ENCODE results near the gene SNX30.

SNX30 gene

DNA sequence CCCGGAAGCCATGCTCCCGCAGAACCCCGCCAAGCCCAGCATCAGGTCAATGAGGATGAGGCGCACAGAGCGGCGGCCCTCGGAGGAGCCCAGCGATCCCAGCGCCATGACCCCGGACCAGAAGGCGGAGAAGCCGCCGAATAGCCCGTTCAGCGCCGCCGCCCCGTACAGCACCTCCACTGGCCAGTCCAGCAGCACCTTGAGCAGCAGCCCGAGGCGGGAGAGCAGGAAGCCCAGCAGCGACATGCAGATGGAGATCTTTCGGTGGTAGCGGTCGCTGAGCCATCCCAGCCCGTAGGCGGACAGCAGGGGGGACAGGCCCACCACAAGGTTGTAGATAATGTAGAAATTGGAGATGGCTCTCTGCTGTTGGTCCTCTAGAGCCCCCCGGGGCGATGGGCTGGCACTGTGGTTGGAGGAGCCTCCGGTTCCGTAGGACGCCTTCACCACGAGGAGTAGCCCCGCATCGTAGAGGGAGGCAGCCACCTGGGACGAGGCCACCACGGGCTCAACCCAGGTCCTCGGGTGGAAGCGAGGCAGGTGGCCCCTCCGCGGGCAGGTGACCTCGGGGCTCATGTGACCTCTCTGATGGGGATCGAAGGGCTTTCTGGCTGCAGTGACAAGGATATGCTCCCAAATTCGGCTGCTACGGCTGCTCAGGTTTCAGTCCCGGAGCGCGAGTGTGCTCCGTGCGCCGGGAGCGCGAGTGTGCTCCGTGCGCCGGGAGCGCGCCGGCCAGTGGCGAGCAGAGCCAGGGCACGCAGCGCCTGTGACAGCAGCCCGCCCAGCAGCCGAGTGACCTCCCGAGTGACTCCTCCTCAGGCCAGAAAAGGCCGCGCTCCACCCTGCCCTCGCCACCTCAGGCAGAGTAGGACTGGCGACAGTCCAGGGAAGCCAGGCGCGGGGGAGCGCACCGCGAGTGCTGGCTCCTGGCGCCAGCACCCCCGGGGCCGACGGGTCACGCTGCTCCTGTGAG lies 139.8 kb downstream of the SNX30 start, which contains the start of gene SLC46A2:
TSS of gene SLC46A2 (minus strand) at position 771 of the 976 bp plus-strand sequence. CDS start at position 576, 195 bp downstream.
- no peak for DNase-seq

DNA sequence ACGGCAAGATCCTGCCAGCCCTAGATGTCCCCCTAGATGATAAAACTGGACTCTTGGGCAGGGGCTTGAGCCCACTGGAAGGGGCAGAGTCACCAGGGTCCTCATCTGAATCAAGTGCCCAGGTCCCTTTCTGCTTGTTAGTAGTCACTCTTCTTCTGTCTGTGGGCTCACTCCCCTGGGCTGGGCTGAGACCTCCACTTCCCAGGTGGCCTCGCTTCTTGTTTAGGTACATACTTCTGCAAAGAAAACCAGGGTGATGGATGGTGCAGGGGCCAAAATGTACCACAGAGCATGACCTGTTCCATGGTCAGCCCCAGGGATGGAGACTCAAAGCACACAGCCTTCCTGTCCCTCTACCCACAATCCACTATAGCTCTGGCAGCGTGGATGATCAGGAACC lies 141.0 kb downstream of the SNX30 start:
- no peak for DNase-seq

DNA sequence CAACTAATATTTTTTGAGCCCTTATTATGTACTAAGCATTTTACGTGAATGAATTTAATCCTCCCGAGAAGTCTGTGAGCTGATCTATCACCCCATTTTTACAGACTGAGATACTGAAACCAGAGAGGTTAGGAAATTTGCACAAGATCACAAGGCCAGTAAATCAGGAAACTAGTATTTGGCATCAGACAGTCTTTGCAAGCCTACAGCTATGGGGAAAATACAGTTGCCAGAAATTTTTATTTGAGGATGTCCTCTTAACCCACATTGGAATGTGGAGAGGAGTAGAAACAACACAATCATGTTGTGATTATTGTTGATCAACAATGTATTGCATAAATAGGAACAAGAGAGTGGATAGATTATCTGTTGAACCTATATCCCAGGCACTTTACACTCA lies 142.4 kb downstream of the SNX30 start:
- DNase-seq, result no peak

DNA sequence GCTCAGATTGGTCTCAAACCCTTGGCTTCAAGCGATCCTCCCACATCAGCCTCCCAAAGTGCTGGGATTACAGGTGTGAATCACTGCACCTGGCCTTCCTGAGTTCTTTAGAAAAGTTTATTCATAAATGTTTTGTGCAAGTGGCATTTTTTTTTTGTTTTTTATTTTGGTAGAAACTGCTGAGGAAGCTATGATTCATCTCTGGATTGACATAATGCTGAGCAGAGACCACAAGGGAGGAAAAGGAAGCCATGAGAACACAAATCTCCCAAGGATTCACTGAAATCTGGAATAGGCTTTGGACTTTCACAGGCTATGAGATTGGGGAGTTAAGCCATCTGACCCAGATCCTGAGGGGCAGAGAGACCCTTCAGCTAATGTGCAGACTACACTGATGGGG lies 143.5 kb downstream of the SNX30 start:
- DNase-seq, result no peak

DNA sequence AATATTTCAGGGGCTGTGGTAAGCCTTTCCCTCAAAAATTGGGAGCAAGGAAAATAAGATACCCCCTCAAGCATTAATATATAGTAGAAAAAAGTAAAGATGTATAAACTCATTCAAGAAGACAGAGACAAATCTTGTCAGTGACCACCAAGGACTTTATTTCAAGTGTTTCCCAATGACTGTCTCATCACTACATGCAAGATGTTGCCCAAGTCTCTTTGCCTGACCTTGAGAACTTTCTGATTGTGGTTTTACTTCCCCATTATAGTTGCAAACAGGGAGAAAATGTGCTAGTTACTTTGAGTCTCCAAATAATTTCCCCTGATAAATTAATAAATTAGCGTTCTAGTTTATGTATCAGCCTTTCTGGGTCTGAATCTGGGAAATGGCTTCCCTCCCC lies 144.1 kb downstream of the SNX30 start:
- no peak for DNase-seq

DNA sequence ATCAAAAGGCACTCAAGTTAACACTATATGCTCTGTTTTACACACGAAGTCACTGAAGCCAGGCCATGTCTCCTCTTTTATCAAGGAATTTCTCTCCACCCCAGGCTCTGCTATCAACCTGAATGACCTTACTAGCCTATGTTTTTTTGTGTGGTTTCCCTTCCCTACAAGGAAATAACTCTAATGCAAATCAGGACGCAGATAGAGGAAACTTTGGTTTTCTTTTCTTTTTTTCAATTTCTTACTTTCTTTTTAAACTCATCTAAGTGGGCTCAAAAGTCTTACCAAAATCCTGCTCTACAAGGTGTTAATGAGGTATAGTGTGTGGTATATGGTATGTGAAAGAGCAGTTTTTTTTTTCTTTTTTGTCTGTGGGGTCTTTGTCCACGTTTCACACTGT lies 145.6 kb downstream of the SNX30 start:
- no peak for DNase-seq

DNA sequence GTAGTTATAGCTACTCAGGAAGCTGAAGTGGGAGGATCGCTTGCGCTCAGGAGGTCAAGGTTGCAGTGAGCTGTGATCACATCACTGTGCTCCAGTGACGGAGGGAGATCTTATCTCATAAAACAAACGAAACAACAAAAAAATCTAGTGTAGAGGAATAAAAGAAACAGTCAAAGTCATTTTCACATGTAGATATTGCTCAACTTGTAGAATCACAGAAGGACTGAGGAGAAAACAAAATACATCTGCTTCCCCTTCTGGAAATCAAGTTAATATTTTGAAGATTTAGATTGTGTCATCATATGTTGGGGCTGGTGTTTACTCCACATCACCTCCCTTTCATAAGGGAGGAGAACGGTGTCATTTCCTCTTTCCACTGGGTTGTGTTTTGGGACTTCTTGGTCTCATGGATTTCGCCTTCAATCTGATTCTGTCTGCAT lies 148.3 kb downstream of the SNX30 start:
- DNase-seq, result no peak

DNA sequence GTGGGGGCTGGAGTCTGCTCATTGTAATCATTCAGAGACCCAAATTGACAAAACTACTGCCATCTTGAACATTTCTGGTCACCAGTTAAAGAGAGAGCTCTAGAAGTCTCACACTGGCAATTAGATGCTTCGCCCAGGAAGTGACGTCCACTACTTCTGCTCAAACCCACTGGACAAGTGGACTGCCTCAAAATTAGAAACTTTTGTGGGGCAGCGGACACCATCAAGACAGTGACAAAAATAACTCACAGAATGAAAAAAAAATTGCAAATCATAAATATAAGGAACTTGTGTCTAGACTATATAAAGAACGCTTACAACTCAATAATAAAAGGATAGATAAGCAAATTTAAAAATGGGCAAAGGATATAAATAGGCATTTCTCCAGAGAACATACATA lies 149.9 kb downstream of the SNX30 start:
- DNase-seq, result no peak

DNA sequence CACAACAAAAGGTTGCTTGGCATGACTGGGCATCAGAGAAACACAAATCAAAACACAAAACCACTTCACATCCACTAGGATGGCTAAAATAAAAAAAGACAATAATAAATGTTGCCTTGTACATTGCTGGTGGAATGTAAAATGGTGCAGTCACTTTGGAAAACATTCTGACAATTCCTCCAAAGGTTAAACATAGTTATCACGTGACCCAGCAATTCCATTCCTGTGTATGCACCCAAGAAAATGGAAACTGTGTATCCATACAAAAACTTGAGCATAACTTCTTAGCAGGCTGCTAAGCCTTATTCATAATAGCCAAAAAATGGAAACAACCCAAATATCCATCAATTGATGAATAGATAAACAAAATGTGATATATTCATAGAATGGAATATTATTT lies 150.3 kb downstream of the SNX30 start:
- no peak for DNase-seq

DNA sequence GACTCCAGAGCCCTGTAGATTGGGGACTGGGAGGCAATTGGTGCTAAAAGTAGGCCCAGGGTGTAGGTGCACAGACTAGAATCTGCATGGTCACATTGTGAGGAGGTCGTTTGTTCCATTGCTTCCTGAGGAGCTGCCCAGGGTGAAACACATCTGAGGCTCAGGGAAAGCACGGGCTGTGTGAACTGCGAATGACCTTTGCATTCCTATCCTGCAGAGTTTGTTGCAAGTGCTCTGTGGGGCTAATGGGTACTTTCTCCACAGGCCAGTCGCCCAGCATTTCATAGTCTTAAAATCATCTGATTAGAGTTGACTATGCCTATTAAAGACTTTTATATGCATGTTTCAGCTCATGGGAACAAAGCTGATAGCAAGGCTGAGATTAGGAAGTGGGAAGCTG lies 154.5 kb downstream of the SNX30 start:
- no peak for DNase-seq

DNA sequence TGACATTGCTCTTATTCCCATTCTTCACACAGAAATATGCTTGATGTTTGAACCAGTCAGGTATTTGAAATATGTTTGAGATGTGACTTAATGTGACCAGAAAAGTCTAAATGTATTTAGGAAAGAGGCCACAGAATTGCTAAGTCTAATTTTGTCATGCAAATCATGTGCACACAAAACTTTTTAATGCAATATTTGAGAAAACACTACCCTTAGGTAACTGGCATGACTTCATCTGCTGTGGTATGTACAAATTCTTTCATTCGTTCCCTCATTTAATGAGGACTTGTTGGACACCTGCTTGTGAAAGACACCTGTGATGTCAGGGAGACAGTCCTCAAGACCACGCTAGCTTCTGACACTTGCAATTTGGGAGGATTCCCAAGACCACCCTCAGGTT lies 161.2 kb downstream of the SNX30 start:
- DNase-seq, result no peak

DNA sequence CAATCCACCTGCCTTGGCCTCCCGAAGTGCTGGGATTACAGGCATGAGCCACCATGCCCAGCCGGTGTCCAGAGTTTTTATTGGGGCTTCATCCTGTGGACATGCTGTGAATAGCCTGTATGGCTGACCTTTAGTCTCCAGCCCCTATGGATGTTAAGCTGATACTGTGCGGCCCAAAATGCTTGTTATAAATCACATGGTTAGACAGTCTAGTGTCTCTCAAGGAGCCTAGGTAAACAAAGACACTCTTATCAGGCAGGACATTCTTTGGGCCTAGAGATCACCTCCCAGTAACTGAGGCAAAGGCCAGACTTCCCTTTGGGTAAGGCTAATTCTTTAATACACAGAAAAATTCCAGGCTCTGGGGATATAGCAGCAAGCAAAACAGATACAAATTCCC lies 162.1 kb downstream of the SNX30 start:
- DNase-seq, result no peak

DNA sequence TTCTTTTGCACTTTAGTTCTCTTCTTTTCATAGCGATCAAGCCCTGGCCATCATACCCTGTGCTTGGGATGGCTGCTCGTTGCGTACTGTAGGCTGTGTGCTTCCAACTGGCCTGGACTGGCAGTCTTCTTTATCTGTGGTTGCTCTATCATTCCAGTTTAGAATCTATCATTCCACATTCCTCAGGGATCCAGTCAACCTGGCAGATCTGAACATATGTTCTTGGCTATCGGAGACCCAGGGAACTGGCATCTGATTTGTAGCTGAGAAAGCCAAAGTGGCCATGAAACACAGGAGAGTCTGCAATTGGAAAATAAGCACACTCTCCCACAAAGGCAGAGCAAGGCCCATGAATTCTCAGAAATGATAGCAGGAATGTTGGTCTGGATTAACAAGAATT lies 162.8 kb downstream of the SNX30 start:
- DNase-seq, result no peak

DNA sequence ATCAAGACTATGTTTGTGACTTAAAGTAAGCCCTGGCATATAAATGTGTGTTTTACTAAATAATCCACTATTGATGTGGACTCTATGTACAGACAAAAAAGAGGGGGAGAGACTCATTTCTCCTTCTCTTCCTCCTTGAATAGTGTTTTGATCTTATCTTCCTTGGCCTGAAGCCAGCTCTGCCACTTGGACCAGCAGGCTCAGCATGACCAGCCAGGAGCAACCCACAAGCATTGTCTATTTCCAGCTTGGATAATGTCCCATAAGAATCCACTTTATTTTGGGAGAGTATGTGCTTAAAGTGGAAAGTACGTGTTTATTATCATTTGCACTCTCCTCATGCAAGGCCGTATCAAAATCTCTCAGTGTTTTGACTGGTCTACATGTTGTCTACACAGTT lies 164.0 kb downstream of the SNX30 start:
- DNase-seq, result no peak

DNA sequence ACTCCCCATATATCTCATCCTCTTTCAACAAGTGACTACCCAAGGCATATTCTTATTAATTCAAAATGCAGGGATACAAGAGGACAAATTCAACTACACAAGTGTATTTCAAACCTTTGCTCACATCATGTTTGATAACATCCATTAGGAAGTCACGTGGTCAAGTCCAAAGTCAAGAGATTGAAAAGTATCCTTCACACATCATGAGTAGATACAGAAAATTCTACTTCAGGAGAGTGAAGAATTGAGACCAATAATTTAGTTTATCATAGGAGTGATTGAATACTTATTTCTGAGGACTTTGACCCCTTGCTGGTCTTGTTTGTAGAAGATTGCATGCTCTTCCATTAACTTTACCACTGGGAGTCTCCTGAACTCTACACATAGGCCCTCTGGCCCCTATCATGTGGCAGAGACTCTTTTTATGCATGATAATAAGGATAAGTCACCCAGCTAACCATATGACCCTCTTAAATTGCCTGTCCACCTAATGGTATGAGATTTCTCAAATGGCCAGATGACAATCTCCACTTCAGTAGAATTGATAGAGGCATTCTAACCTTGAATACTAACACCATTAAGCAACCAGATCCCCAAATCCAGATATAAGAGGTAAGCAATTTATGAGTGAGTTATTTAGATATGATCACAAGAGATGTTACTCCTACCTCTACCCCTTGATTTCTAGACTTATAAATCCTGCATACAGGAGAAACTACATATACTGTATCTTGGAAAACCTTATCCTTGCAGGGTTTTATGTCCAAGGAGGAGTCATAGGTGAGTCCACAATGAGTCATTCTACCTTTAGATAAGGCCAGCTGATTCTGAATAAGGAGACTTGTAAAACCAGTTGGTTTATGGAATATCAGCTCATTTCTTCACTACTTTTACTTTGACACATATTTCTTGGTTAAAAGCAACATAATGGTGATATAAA lies 166.8 kb downstream of the SNX30 start:
- DNase-seq, result no peak

DNA sequence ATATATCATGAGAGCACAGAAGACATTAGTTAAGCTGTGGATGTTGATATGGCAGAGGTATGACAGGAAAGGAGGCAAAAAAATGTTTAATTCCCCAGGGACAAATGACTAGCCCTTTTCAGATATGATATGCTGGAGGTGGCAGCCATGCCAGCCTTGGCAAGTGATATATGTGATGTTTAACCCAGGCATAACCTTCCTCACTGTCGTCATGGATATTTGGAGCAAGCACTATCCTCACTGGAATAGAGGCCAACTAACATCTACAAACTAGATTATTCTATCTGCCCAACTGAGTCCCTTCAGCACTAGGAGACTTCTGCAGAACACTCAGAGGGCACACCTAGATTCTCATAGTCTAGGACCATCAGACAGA lies 167.4 kb downstream of the SNX30 start:
- no peak for DNase-seq

DNA sequence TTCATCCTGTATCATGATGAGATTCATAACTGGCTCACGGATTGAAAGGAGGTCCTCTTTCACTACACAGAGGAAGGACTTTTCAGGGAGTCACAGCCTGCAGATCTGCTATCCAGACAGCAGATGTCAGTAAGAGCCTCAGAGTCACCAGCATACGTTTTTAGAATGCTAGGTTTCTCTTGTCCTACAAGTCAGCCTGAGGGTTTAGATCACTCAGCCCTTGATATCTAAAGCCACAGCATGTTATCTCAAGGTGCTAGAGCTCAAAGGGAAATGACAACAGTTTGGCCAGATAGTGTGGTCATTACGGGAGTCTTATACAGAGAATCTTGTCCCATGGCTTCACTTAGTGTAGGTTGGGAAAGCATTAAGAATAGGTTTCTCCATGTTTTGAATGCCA lies 171.0 kb downstream of the SNX30 start:
- DNase-seq, result no peak

All from activated CD4-positive, alpha-beta T cell treated with anti-CD3 and anti-CD28 coated beads for 1 hour (primary cell).